ENCODE measurements around the gene ARHGAP21. TPM values are rescaled to one million over a fixed set of nuclear protein-coding genes. Genes with fewer than 3 reads are reported as not detected.

The ARHGAP21 gene
- total RNA-seq, 1 donor from 2014 or later, result 88.0 TPM

- no peak for TF ChIP-seq CTCF (IDR thresholded peaks at IDR 0.05; ENCODE audit: unreplicated experiment)
- DNase-seq (ENCODE audit: low spot score, unreplicated experiment), result no peak
- Mint-ChIP-seq H3K9me3 (ENCODE audit: low read depth) (no peaks in the 10 kb centered on the region), H3K4me1 (ENCODE audit: low read depth) (peaks cover 12% of the 10 kb centered on the region), H3K27ac (no peak overlapping the region), H3K27me3 (no peaks in the 10 kb centered on the region), H3K4me3 (ENCODE audit: low read depth) (no peak overlapping the region), H3K36me3 (ENCODE audit: insufficient read depth) (peaks cover 1% of the 10 kb centered on the region)
Observed at GRCh38 chr10:24708081-24708480, 15.6 kb downstream of the ARHGAP21 start.

GRCh38 chr10:24707445-24707844 is 16.2 kb downstream of the ARHGAP21 start:
- Mint-ChIP-seq H3K9me3 (ENCODE audit: low read depth) (no peaks in the 10 kb centered on the region), H3K27ac (no peak overlapping the region), H3K36me3 (ENCODE audit: insufficient read depth) (peaks cover 1% of the 10 kb centered on the region), H3K27me3 (no peaks in the 10 kb centered on the region), H3K4me3 (ENCODE audit: low read depth) (no peak overlapping the region), H3K4me1 (ENCODE audit: low read depth) (peaks cover 9% of the 10 kb centered on the region)
- DNase-seq (ENCODE audit: low spot score, unreplicated experiment), result no peak
- TF ChIP-seq CTCF (IDR thresholded peaks at IDR 0.05; ENCODE audit: unreplicated experiment), result no peak

GRCh38 chr10:24706479-24707118 is 17.1 kb downstream of the ARHGAP21 start:
- no peaks in the 10 kb centered on the region for H3K27me3 Mint-ChIP-seq
- H3K36me3 Mint-ChIP-seq (ENCODE audit: insufficient read depth), result peaks cover 3% of the 10 kb centered on the region
- H3K27ac Mint-ChIP-seq, result no peak overlapping the region

GRCh38 chr10:24703700-24704099 is 20.0 kb downstream of the ARHGAP21 start:
- H3K4me1 Mint-ChIP-seq (ENCODE audit: low read depth), result peaks cover 12% of the 10 kb centered on the region
- no peak overlapping the region for H3K27ac Mint-ChIP-seq
- no peak overlapping the region for H3K4me3 Mint-ChIP-seq (ENCODE audit: low read depth)
- DNase-seq (ENCODE audit: low spot score, unreplicated experiment), result no peak
- H3K27me3 Mint-ChIP-seq, result no peaks in the 10 kb centered on the region
- peaks cover 3% of the 10 kb centered on the region for H3K36me3 Mint-ChIP-seq (ENCODE audit: insufficient read depth)
- TF ChIP-seq CTCF (IDR thresholded peaks at IDR 0.05; ENCODE audit: unreplicated experiment), result no peak
- no peaks in the 10 kb centered on the region for H3K9me3 Mint-ChIP-seq (ENCODE audit: low read depth)

More at GRCh38 chr10:24706479-24707118, 17.1 kb downstream of the ARHGAP21 start:
- TF ChIP-seq CTCF (IDR thresholded peaks at IDR 0.05; ENCODE audit: unreplicated experiment), result no peak
- DNase-seq (ENCODE audit: low spot score, unreplicated experiment), result no peak
- H3K9me3 Mint-ChIP-seq (ENCODE audit: low read depth), result no peaks in the 10 kb centered on the region
- H3K4me3 Mint-ChIP-seq (ENCODE audit: low read depth), result no peak overlapping the region
- H3K4me1 Mint-ChIP-seq (ENCODE audit: low read depth), result peaks cover 9% of the 10 kb centered on the region

GRCh38 chr10:24701447-24701846 is 22.2 kb downstream of the ARHGAP21 start:
- H3K27me3 Mint-ChIP-seq, result no peaks in the 10 kb centered on the region
- DNase-seq (ENCODE audit: low spot score, unreplicated experiment), result no peak
- H3K9me3 Mint-ChIP-seq (ENCODE audit: low read depth), result no peaks in the 10 kb centered on the region
- H3K4me3 Mint-ChIP-seq (ENCODE audit: low read depth), result no peak overlapping the region
- peaks cover 15% of the 10 kb centered on the region for H3K4me1 Mint-ChIP-seq (ENCODE audit: low read depth)
- H3K27ac Mint-ChIP-seq, result no peak overlapping the region
- no peak for TF ChIP-seq CTCF (IDR thresholded peaks at IDR 0.05; ENCODE audit: unreplicated experiment)
- peaks cover 3% of the 10 kb centered on the region for H3K36me3 Mint-ChIP-seq (ENCODE audit: insufficient read depth)
